Mucosa of descending colon (tissue), 3 donors: ENCODE measurements around the gene DUOXA2. TPM values are rescaled to one million over a fixed set of nuclear protein-coding genes. Genes with fewer than 3 reads are reported as not detected.

Experiments used
- ATAC-seq: fragments of 200-7000 bp; cut with Tn5 transposase; one replicate; pipeline ENCODE4 v1.9.1; 2020; ENCODE audit warnings: mild to moderate bottlenecking, moderate library complexity
- DNase-seq, 3 donors: peaks; one replicate each; pipeline ENCODE4 v3.0.0-alpha.2; 2020
- H3K36me3 ChIP-seq: fragments of 200-600 bp; one replicate; pipeline ENCODE4 v1.8.0; 2021; ENCODE audit warnings: low read depth, mild to moderate bottlenecking
- H3K4me1 ChIP-seq: fragments of 200-600 bp; one replicate; pipeline ENCODE4 v1.8.0; 2021; ENCODE audit warnings: low read depth, mild to moderate bottlenecking
- H3K4me3 ChIP-seq: fragments of 200-600 bp; one replicate; pipeline ENCODE4 v1.8.0; 2021; ENCODE audit warnings: mild to moderate bottlenecking
- H3K9me3 ChIP-seq: fragments of 200-600 bp; one replicate; pipeline ENCODE4 v1.8.0; 2021; ENCODE audit warnings: mild to moderate bottlenecking
- CTCF ChIP-seq: fragments of 200-600 bp; IDR thresholded peaks from one replicate; pipeline ENCODE4 v1.8.0; 2022; ENCODE audit warnings: antibody characterized with exemption, mild to moderate bottlenecking
- intact Hi-C, 2 donors: fragments of 100-400 bp; cut with DNase I in 1 of 2; cut with micrococcal nuclease in 1 of 2; formaldehyde crosslinking; loops; one replicate each; pipeline versions ENCODE4 v1.11.0 to v1.11.1; 2022; cut with DNase I, micrococcal nuclease
- total RNA-seq, 3 donors: library from RNA; stranded (reverse); fragmentation: NEBNext Ultra II Directional in 2 of 3; extraction: Animal tissue kit (Norgen Biotek cat#: 25700) in 2 of 3; gene quantifications; one replicate each; pipeline versions ENCODE4 v1.2.1 to v1.2.4, GENCODE V29; 2021 to 2023
- donor health status: DM: no; HTN: no; CAD: no; lungs with moderate emphysema.
- donor health status: DM: no; HTN: no; CAD: no.
- donor health status: DM: no; HTN: yes; CAD: no.

DUOXA2 gene
- total RNA-seq, 3 donors from 2014 or later: 0.32 to 5.8 (median 1.2) TPM

- no peak overlapping the region for H3K4me3 ChIP-seq
- DNase-seq (no peak), ATAC-seq (peak; percentile 25)
- intact Hi-C loops: no loop called here
- no peak for TF ChIP-seq CTCF
- no peaks in the 10 kb centered on the region for H3K4me1 ChIP-seq
- H3K9me3 ChIP-seq: no peaks in the 10 kb centered on the region
- no peaks in the 10 kb centered on the region for H3K36me3 ChIP-seq
Observed at GRCh38 chr15:45083223-45083622, 30.9 kb upstream of the DUOXA2 start.

- Histone ChIP-seq H3K4me3 (no peak overlapping the region), H3K4me1 (no peaks in the 10 kb centered on the region), H3K9me3 (no peaks in the 10 kb centered on the region), H3K36me3 (no peaks in the 10 kb centered on the region)
- no peak for TF ChIP-seq CTCF
- DNase-seq (no peak), ATAC-seq (no peak)
- intact Hi-C loops: no loop called here
Observed at GRCh38 chr15:45084163-45084562, 30.0 kb upstream of the DUOXA2 start.

GRCh38 chr15:45087513-45087912 is 26.6 kb upstream of the DUOXA2 start:
- Histone ChIP-seq H3K4me3 (no peak overlapping the region), H3K36me3 (no peaks in the 10 kb centered on the region), H3K9me3 (no peaks in the 10 kb centered on the region), H3K4me1 (no peaks in the 10 kb centered on the region)
- no peak for DNase-seq
- TF ChIP-seq CTCF: no peak
- no peak for ATAC-seq
- intact Hi-C loops: no loop called here

- Histone ChIP-seq H3K36me3 (no peaks in the 10 kb centered on the region), H3K4me1 (no peaks in the 10 kb centered on the region), H3K4me3 (no peak overlapping the region), H3K9me3 (no peaks in the 10 kb centered on the region)
- no peak for ATAC-seq
- TF ChIP-seq CTCF: no peak
- intact Hi-C loops: no loop called here
- DNase-seq: no peak
Observed at GRCh38 chr15:45088801-45089711, 25.1 kb upstream of the DUOXA2 start.

- ATAC-seq: peak; percentile 56
- no peak overlapping the region for H3K4me3 ChIP-seq
- intact Hi-C loops: no loop called here
- no peaks in the 10 kb centered on the region for H3K4me1 ChIP-seq
- no peak for DNase-seq
- no peaks in the 10 kb centered on the region for H3K9me3 ChIP-seq
- H3K36me3 ChIP-seq: no peaks in the 10 kb centered on the region
- no peak for TF ChIP-seq CTCF
Observed at GRCh38 chr15:45089712-45090373, 24.3 kb upstream of the DUOXA2 start.
